Measurements from ENCODE around the gene MND1.

DNA sequence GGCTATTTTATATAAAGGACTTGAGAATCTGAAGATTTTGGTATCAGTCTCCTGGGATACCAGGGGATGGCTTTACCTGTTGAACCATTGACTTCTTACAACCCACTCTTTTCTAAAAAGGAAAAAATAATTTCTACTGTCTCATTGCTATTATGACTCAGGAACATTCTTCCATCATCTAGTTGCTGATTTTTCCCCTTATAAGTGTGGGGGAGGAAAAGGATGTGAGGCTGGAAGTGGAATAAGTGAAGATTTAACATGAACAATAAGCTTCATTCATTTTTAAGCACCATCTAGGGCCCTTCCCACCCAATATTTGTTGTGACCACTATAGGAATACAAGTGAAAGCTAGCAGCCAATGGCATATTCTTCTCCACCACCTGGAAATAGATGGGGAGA, 10.6 kb upstream of the MND1 start:
- TF ChIP-seq BACH2 (CRISPR knock-in tag; IDR thresholded peaks at IDR 0.05; ENCODE audit: borderline replicate concordance) (no peak), ARNTL (CRISPR knock-in tag; IDR thresholded peaks at IDR 0.05; ENCODE audit: borderline replicate concordance, low read depth) (no peak), ZNF565 (CRISPR knock-in tag; conservative IDR thresholded peaks at IDR 0.05; ENCODE audit: low read depth) (no peak), ZFP30 (CRISPR knock-in tag; IDR thresholded peaks at IDR 0.05) (no peak), PPARA (CRISPR knock-in tag; IDR thresholded peaks at IDR 0.05; ENCODE audit: borderline replicate concordance) (no peak), SNAI2 (CRISPR knock-in tag; IDR thresholded peaks at IDR 0.05) (no peak), ZC3H10 (CRISPR knock-in tag; IDR thresholded peaks at IDR 0.05) (no peak), ZFP3 (CRISPR knock-in tag; IDR thresholded peaks at IDR 0.05) (no peak), ZNF70 (CRISPR knock-in tag; IDR thresholded peaks at IDR 0.05) (no peak), TOX (CRISPR knock-in tag; IDR thresholded peaks at IDR 0.05; ENCODE audit: borderline replicate concordance) (no peak)
- TF ChIP-seq, protein P1, sequence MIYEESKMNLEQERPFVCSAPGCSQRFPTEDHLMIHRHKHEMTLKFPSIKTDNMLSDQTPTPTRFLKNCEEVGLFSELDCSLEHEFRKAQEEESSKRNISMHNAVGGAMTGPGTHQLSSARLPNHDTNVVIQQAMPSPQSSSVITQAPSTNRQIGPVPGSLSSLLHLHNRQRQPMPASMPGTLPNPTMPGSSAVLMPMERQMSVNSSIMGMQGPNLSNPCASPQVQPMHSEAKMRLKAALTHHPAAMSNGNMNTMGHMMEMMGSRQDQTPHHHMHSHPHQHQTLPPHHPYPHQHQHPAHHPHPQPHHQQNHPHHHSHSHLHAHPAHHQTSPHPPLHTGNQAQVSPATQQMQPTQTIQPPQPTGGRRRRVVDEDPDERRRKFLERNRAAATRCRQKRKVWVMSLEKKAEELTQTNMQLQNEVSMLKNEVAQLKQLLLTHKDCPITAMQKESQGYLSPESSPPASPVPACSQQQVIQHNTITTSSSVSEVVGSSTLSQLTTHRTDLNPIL (CRISPR knock-in tag; IDR thresholded peaks at IDR 0.05; ENCODE audit: low read depth): no peak
- TF ChIP-seq, protein P2, sequence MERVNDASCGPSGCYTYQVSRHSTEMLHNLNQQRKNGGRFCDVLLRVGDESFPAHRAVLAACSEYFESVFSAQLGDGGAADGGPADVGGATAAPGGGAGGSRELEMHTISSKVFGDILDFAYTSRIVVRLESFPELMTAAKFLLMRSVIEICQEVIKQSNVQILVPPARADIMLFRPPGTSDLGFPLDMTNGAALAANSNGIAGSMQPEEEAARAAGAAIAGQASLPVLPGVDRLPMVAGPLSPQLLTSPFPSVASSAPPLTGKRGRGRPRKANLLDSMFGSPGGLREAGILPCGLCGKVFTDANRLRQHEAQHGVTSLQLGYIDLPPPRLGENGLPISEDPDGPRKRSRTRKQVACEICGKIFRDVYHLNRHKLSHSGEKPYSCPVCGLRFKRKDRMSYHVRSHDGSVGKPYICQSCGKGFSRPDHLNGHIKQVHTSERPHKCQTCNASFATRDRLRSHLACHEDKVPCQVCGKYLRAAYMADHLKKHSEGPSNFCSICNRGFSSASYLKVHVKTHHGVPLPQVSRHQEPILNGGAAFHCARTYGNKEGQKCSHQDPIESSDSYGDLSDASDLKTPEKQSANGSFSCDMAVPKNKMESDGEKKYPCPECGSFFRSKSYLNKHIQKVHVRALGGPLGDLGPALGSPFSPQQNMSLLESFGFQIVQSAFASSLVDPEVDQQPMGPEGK (CRISPR knock-in tag; IDR thresholded peaks at IDR 0.05; ENCODE audit: borderline replicate concordance): no peak
- TF ChIP-seq, protein P3, sequence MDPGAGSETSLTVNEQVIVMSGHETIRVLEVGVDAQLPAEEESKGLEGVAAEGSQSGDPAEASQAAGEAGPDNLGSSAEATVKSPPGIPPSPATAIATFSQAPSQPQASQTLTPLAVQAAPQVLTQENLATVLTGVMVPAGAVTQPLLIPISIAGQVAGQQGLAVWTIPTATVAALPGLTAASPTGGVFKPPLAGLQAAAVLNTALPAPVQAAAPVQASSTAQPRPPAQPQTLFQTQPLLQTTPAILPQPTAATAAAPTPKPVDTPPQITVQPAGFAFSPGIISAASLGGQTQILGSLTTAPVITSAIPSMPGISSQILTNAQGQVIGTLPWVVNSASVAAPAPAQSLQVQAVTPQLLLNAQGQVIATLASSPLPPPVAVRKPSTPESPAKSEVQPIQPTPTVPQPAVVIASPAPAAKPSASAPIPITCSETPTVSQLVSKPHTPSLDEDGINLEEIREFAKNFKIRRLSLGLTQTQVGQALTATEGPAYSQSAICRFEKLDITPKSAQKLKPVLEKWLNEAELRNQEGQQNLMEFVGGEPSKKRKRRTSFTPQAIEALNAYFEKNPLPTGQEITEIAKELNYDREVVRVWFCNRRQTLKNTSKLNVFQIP (CRISPR knock-in tag; IDR thresholded peaks at IDR 0.05; ENCODE audit: borderline replicate concordance, low read depth): no peak
- TF ChIP-seq, protein P4, sequence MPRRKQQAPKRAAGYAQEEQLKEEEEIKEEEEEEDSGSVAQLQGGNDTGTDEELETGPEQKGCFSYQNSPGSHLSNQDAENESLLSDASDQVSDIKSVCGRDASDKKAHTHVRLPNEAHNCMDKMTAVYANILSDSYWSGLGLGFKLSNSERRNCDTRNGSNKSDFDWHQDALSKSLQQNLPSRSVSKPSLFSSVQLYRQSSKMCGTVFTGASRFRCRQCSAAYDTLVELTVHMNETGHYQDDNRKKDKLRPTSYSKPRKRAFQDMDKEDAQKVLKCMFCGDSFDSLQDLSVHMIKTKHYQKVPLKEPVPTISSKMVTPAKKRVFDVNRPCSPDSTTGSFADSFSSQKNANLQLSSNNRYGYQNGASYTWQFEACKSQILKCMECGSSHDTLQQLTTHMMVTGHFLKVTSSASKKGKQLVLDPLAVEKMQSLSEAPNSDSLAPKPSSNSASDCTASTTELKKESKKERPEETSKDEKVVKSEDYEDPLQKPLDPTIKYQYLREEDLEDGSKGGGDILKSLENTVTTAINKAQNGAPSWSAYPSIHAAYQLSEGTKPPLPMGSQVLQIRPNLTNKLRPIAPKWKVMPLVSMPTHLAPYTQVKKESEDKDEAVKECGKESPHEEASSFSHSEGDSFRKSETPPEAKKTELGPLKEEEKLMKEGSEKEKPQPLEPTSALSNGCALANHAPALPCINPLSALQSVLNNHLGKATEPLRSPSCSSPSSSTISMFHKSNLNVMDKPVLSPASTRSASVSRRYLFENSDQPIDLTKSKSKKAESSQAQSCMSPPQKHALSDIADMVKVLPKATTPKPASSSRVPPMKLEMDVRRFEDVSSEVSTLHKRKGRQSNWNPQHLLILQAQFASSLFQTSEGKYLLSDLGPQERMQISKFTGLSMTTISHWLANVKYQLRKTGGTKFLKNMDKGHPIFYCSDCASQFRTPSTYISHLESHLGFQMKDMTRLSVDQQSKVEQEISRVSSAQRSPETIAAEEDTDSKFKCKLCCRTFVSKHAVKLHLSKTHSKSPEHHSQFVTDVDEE (CRISPR knock-in tag; IDR thresholded peaks at IDR 0.05): no peak
